Parathyroid adenoma (tissue), 2 donors: ENCODE measurements around the gene VSTM2L.

Source experiments
- H2AFZ ChIP-seq: fragments of 300-600 bp; sonication (generic); one replicate; pipeline ENCODE4 v1.7.0; 2017; ENCODE audit warnings: antibody characterized with exemption, mild to moderate bottlenecking
- H3K27ac ChIP-seq: fragments of 300-600 bp; sonication (generic); one replicate; pipeline ENCODE4 v1.7.0; 2017
- H3K27me3 ChIP-seq: fragments of 300-600 bp; sonication (generic); one replicate; pipeline ENCODE4 v1.7.0; 2017; ENCODE audit warnings: low read length; ENCODE audit not compliant: control insufficient read depth, insufficient read depth
- H3K36me3 ChIP-seq: fragments of 300-600 bp; sonication (generic); one replicate; pipeline ENCODE4 v1.7.0; 2017; ENCODE audit warnings: low read length; ENCODE audit not compliant: control insufficient read depth, insufficient read depth
- H3K4me1 ChIP-seq: fragments of 300-600 bp; sonication (generic); one replicate; pipeline ENCODE4 v1.7.0; 2017; ENCODE audit warnings: control low read depth
- H3K4me2 ChIP-seq: fragments of 300-600 bp; sonication (generic); one replicate; pipeline ENCODE4 v1.7.0; 2017; ENCODE audit warnings: low read length
- H3K4me3 ChIP-seq: fragments of 300-600 bp; sonication (generic); one replicate; pipeline ENCODE4 v1.7.0; 2017; ENCODE audit warnings: low read depth, low read length
- H3K79me2 ChIP-seq: fragments of 300-600 bp; sonication (generic); one replicate; pipeline ENCODE4 v1.7.0; 2017; ENCODE audit warnings: control low read depth
- H3K9ac ChIP-seq: fragments of 300-600 bp; sonication (generic); one replicate; pipeline ENCODE4 v1.7.0; 2017; ENCODE audit warnings: mild to moderate bottlenecking
- H3K9me3 ChIP-seq: fragments of 300-600 bp; sonication (generic); one replicate; pipeline ENCODE4 v1.7.0; 2017; ENCODE audit warnings: low read length; ENCODE audit not compliant: control insufficient read depth
- TF ChIP-seq, protein P1 (sequence below): fragments of 300-600 bp; sonication (generic); IDR thresholded peaks from one replicate; pipeline ENCODE4 v1.7.0; 2017; ENCODE audit warnings: antibody characterized with exemption, mild to moderate bottlenecking
- donor health status: primary hyperparathyroidism.

VSTM2L gene

DNA sequence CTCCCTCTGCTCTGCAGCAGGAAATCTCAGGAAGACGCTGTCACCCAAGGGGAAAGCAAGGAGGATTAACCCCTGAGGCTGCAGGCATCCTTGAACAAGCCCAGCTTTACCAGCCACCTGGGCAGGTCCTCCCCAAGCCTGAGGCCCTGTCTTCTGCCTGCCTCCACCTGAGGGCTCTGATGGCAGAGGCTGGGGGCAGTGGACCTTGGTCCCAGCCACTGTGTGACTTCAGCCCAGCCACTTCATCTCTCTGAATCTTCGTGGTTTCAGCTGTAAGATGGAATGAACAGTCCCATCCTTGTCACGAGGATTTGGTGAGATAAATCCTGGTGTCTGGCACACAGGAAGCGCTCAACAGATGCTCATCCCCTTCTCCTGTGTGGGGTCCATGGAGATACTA, 8.5 kb upstream of the VSTM2L start:
- Histone ChIP-seq H3K4me2 (no peak overlapping the region), H3K4me1 (no peaks in the 10 kb centered on the region), H3K36me3 (no peaks in the 10 kb centered on the region), H3K4me3 (no peak overlapping the region), H3K9ac (no peak overlapping the region), H3K27me3 (no peaks in the 10 kb centered on the region), H2AFZ (no peak overlapping the region), H3K79me2 (no peaks in the 10 kb centered on the region), H3K9me3 (no peaks in the 10 kb centered on the region), H3K27ac (no peak overlapping the region)
- TF ChIP-seq, protein P1, sequence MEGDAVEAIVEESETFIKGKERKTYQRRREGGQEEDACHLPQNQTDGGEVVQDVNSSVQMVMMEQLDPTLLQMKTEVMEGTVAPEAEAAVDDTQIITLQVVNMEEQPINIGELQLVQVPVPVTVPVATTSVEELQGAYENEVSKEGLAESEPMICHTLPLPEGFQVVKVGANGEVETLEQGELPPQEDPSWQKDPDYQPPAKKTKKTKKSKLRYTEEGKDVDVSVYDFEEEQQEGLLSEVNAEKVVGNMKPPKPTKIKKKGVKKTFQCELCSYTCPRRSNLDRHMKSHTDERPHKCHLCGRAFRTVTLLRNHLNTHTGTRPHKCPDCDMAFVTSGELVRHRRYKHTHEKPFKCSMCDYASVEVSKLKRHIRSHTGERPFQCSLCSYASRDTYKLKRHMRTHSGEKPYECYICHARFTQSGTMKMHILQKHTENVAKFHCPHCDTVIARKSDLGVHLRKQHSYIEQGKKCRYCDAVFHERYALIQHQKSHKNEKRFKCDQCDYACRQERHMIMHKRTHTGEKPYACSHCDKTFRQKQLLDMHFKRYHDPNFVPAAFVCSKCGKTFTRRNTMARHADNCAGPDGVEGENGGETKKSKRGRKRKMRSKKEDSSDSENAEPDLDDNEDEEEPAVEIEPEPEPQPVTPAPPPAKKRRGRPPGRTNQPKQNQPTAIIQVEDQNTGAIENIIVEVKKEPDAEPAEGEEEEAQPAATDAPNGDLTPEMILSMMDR: no peak

DNA sequence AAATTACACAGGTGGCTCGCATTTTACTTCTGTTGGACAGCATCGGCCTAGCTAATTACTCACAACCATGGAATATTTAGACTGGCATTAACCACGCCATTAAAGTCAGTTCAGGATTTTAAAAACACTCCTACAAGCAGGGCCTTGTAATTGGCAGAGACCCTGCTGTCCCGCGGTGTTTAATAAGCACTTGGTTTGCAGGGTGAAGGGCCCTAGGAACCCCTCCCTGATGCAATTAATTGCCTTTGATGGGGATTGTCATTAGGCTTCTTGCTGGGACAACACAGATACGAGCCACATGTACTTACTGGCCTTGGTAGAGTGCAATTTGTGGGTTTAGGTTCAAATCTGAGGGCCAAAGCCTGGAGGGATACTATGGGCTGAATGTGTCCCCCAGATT, 7.8 kb upstream of the VSTM2L start:
- TF ChIP-seq, protein P1: no peak
- no peak overlapping the region for H3K4me3 ChIP-seq
- no peaks in the 10 kb centered on the region for H3K4me1 ChIP-seq
- no peak overlapping the region for H2AFZ ChIP-seq
- H3K9ac ChIP-seq: no peak overlapping the region
- H3K36me3 ChIP-seq: no peaks in the 10 kb centered on the region
- H3K27ac ChIP-seq: no peak overlapping the region
- no peaks in the 10 kb centered on the region for H3K79me2 ChIP-seq
- no peaks in the 10 kb centered on the region for H3K27me3 ChIP-seq
- no peak overlapping the region for H3K4me2 ChIP-seq
- H3K9me3 ChIP-seq: no peaks in the 10 kb centered on the region

DNA sequence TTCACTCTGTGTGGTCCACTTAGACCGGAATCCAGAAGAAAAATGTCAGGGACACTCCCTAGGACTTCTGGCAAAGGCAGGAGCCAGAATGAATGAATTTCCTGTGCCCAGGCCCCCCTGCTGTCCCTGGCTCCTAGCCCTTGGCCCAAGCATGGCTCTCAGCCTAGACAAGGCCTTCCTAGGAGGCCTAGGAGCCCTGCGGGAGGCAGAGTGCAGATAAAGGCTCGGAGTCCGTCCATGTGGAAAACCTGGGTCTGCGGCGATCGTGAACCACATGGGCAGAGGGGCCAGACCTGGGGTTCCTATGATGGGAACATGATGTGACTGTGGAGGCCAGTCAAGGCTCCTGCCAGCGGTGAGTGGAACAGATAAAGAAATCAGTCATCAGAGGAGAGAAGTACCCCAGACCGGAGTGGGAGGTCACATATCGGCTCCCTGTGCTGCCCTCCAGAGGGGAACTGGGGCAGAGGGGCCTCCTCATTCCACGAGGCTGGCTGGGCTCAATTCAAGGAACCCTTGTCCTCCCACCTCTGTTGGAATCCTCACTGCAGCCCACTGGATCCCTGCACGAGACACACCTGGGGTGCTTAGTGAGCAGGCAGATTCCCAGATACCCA, 5.9 kb upstream of the VSTM2L start:
- Histone ChIP-seq H3K9ac (no peak overlapping the region), H3K27ac (no peak overlapping the region), H2AFZ (no peak overlapping the region), H3K4me1 (no peaks in the 10 kb centered on the region), H3K4me2 (no peak overlapping the region), H3K27me3 (no peaks in the 10 kb centered on the region), H3K4me3 (no peak overlapping the region), H3K36me3 (no peaks in the 10 kb centered on the region), H3K79me2 (no peaks in the 10 kb centered on the region), H3K9me3 (no peaks in the 10 kb centered on the region)
- TF ChIP-seq, protein P1: no peak

DNA sequence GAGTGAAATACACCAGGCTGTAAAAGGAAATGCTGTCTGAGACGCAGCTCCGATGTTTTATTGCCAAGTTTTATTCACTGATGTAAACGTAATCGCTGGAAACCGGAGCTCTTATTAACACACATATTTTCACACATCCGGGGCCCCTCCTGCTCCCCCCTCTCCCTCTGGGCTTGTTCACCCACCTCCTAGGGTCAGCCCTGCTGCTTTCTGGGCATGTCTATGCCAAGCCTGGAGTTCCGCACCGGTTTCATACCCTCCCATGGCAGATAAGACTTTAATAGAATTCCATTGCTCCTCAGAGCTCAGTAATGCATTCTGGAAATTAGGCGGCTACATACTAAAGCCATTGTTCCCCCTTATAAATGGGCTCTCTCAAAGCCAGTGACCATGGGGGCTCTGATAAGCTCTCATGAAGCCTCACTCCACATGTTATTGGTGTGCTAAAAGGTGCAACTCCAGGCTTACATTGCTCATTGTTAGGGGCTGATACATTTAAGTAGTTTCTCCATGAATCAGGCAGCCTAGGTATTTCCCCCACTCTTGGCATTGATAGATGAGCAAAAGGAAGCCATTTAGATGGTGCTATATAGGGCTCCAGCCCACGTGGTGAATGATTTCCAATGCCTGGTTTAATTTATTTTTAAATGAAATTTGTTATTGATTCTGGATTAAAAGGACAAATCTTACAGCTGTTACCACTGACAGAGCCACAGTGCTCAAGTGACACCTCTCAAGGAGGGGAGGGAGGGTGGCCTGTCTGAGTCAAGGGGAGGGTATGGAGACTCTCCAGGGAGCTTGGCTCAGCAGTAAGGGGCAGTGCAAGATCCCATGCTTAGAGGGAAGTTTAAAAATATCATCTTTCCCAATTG, 4.5 kb upstream of the VSTM2L start:
- no peak overlapping the region for H3K27ac ChIP-seq
- H2AFZ ChIP-seq: no peak overlapping the region
- no peaks in the 10 kb centered on the region for H3K36me3 ChIP-seq
- no peak overlapping the region for H3K9ac ChIP-seq
- no peaks in the 10 kb centered on the region for H3K27me3 ChIP-seq
- no peak overlapping the region for H3K4me2 ChIP-seq
- TF ChIP-seq, protein P1: no peak
- no peak overlapping the region for H3K4me3 ChIP-seq
- no peaks in the 10 kb centered on the region for H3K9me3 ChIP-seq
- H3K4me1 ChIP-seq: no peaks in the 10 kb centered on the region
- no peaks in the 10 kb centered on the region for H3K79me2 ChIP-seq
